Endothelial cell of umbilical vein (primary cell): ENCODE results near the gene BTK. TPM values are rescaled to one million over a fixed set of nuclear protein-coding genes. Genes with fewer than 3 reads are reported as not detected.

Source experiments
- BruUV-seq: library from RNA; stranded (reverse); fragments of 400-500 nt; replicated peaks from 2 replicates; lab custom pipeline; 2021; lab: Mats Ljungman, UMichigan
- CTCF ChIA-PET: fragments of 300-600, 350-600 bp; sonication (Branson Sonifier 250); formaldehyde crosslinking; loops from one replicate; lab custom pipeline; 2021; ENCODE audit warnings: antibody characterized with exemption, inconsistent platforms; lab: Charles Lee
- POLR2A ChIA-PET: fragments of 300-600, 350-600 bp; sonication (Branson Sonifier 250); formaldehyde crosslinking; loops from one replicate; lab custom pipeline; 2021; ENCODE audit warnings: antibody characterized with exemption, inconsistent platforms; lab: Charles Lee
- DNase-seq: peaks from one replicate; pipeline ENCODE4 v3.0.0-alpha.2; 2011; ENCODE audit warnings: low read depth, low spot score
- FAIRE-seq: peaks from 2 replicates; lab custom pipeline; 2011; peaks lifted over from hg19 to GRCh38; lab: Jason Lieb, UNC
- H2AFZ ChIP-seq: 2 replicates; pipeline ENCODE4 v1.6.0; 2012; ENCODE audit warnings: low read depth, low read length, control low read depth, inconsistent platforms
- H3K27ac ChIP-seq: 2 replicates; pipeline ENCODE4 v1.5.1; 2011; ENCODE audit warnings: low read depth, mild to moderate bottlenecking, control low read depth, low read length, moderate library complexity; ENCODE audit not compliant: insufficient read depth
- H3K27me3 ChIP-seq, 2 experiments: 2 replicates each; pipeline versions ENCODE4 v1.6.0 to v1.6.1; 2011; ENCODE audit warnings: low read length in 2 of 2, mixed read lengths in 1 of 2; ENCODE audit not compliant: control insufficient read depth in 2 of 2, insufficient read depth in 2 of 2
- H3K36me3 ChIP-seq, 2 experiments: 2 replicates in 1 of 2; 3 replicates in 1 of 2; pipeline ENCODE4 v1.5.1; 2011; ENCODE audit warnings: low read length in 2 of 2, mild to moderate bottlenecking in 1 of 2, moderate library complexity in 1 of 2; ENCODE audit not compliant: control insufficient read depth in 2 of 2, insufficient read depth in 2 of 2; ENCODE audit errors: extremely low read depth in 1 of 2
- H3K4me1 ChIP-seq: 3 replicates; pipeline ENCODE4 v1.5.1; 2011; ENCODE audit warnings: mild to moderate bottlenecking, low read length; ENCODE audit not compliant: control insufficient read depth, insufficient read depth; ENCODE audit errors: extremely low read depth
- H3K4me2 ChIP-seq: 2 replicates; pipeline ENCODE4 v1.6.1; 2011; ENCODE audit warnings: low read length, control low read depth, mixed read lengths; ENCODE audit not compliant: insufficient read depth
- H3K4me3 ChIP-seq, 3 experiments: fragments of 200-600 bp in 1 of 3; sonication (generic), shearing (Covaris generic) in 1 of 3; replicated peaks in 1 of 3; 2 replicates each; pipeline ENCODE4 v1.5.1; 2011 to 2016; ENCODE audit warnings: control low read depth in 3 of 3, low read length in 3 of 3, mild to moderate bottlenecking in 2 of 3, inconsistent platforms in 1 of 3, low read depth in 1 of 3, moderate library complexity in 1 of 3; ENCODE audit not compliant: insufficient read depth in 1 of 3
- H3K79me2 ChIP-seq: 2 replicates; pipeline ENCODE4 v1.6.0; 2012; ENCODE audit warnings: low read length, inconsistent platforms; ENCODE audit not compliant: control insufficient read depth, insufficient read depth
- H3K9ac ChIP-seq: replicated peaks from 2 replicates; pipeline ENCODE3; 2011; ENCODE audit warnings: low read length, control low read depth; ENCODE audit not compliant: insufficient read depth; ENCODE audit errors: extremely low read depth
- H3K9me1 ChIP-seq: replicated peaks from 3 replicates; pipeline ENCODE4 v1.6.0; 2011; ENCODE audit warnings: mild to moderate bottlenecking, low read length; ENCODE audit not compliant: control insufficient read depth, insufficient read depth; ENCODE audit errors: extremely low read depth
- H3K9me3 ChIP-seq: replicated peaks from 2 replicates; pipeline ENCODE4 v1.5.1; 2012; ENCODE audit warnings: low read length, inconsistent platforms; ENCODE audit not compliant: control insufficient read depth, insufficient read depth
- H4K20me1 ChIP-seq: replicated peaks from 2 replicates; pipeline ENCODE3; 2011; ENCODE audit warnings: mild to moderate bottlenecking, low read length; ENCODE audit not compliant: control insufficient read depth, insufficient read depth; ENCODE audit errors: extremely low read depth
- CTCF ChIP-seq, 2 donors: IDR thresholded peaks; 1 replicate in 1 of 2; 2 replicates in 1 of 2; pipeline ENCODE4 v1.5.1; 2011; ENCODE audit warnings: low read length in 2 of 2, mild to moderate bottlenecking in 2 of 2, moderate library complexity in 2 of 2, control low read depth in 1 of 2, inconsistent platforms in 1 of 2, low read depth in 1 of 2; ENCODE audit not compliant: insufficient read depth in 1 of 2; ENCODE audit errors: extremely low read depth in 1 of 2
- EZH2 ChIP-seq: IDR thresholded peaks from 2 replicates; pipeline ENCODE4 v1.6.1; 2012; ENCODE audit warnings: borderline replicate concordance, low read depth, mild to moderate bottlenecking, moderate library complexity, low read length, inconsistent platforms; ENCODE audit not compliant: severe bottlenecking
- FOS ChIP-seq: IDR thresholded peaks from 2 replicates; pipeline ENCODE4 v1.6.1; 2011; ENCODE audit warnings: mild to moderate bottlenecking, low read length, moderate library complexity, borderline replicate concordance; ENCODE audit not compliant: insufficient read depth
- GATA2 ChIP-seq: IDR thresholded peaks from 2 replicates; pipeline ENCODE4 v1.7.0; 2011; ENCODE audit warnings: low read depth, mild to moderate bottlenecking, moderate library complexity, mixed read lengths, low read length; ENCODE audit not compliant: insufficient read length, insufficient read depth
- JUN ChIP-seq: IDR thresholded peaks from 2 replicates; pipeline ENCODE4 v1.6.1; 2011; ENCODE audit warnings: borderline replicate concordance, low read depth; ENCODE audit not compliant: insufficient read length, insufficient read depth
- MAX ChIP-seq: IDR thresholded peaks from 2 replicates; pipeline ENCODE4 v1.6.1; 2011; ENCODE audit not compliant: insufficient read depth, insufficient read length
- MYC ChIP-seq: IDR thresholded peaks from one replicate; pipeline ENCODE4 v1.6.1; 2011; ENCODE audit warnings: mild to moderate bottlenecking, low read depth, low read length
- POLR2A ChIP-seq: IDR thresholded peaks from 2 replicates; pipeline ENCODE4 v1.6.1; 2012; ENCODE audit warnings: low read depth, mild to moderate bottlenecking, control low read depth, low read length
- POLR2AphosphoS5 ChIP-seq: IDR thresholded peaks from 2 replicates; pipeline ENCODE4 v1.6.1; 2012; ENCODE audit warnings: low read depth, mild to moderate bottlenecking, control low read depth, low read length, moderate library complexity; ENCODE audit not compliant: insufficient read depth
- dilution Hi-C: fragments of 300-500 bp; cut with MboI; formaldehyde crosslinking; loops from one replicate; pipeline ENCODE4 v1.15.0; 2019; ENCODE audit warnings: low sequenced_read_pairs; ENCODE audit not compliant: extremely low pct_ligation_motif_present
- intact Hi-C: fragments of 100-400 bp; cut with micrococcal nuclease; formaldehyde crosslinking; loops from one replicate; pipeline ENCODE4 v1.10.0; 2022
- polyA plus RNA-seq, 4 experiments: library from polyadenylated mRNA; depleted of rRNA in 3 of 4; stranded (reverse) in 3 of 4; unstranded in 1 of 4; fragments of >200 nt; gene quantifications; 2 replicates each; pipeline versions ENCODE4 v1.2.1 to v1.2.3, GENCODE V29; 2011 to 2012; ENCODE audit warnings: missing spikeins in 1 of 4
- total RNA-seq: library from RNA; stranded (reverse); gene quantifications from 2 replicates; pipeline ENCODE4 v1.2.3, GENCODE V29; 2021

The BTK gene
- total and polyA plus RNA-seq, 2 donors (not counting 3 experiments of a cell fraction or from before 2014, with no cell fraction given): 0.11 to 0.13 TPM

DNA sequence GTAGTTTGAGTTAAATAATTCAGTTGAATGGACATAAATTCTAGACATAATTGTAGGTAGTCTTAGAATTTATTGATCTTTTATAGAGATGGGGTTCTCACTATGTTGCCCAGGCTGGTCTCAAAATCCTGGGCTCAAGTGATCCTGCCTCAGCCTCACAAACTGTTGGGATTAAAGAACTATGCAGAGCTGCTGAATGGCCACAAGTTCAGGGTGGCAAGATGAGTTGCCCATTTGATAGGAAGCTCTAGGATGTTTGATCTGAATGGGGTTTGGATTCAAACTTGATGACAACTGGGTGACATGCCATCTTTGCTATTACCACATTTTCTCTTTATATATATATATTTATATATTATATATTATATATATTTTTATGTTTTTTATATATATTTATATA, 8.4 kb upstream of the BTK start:
- no peak overlapping the region for H3K4me3 ChIP-seq
- no peaks in the 10 kb centered on the region for H3K9me3 ChIP-seq
- DNase-seq (no peak), FAIRE-seq (no peak)
- peaks cover 19% of the 10 kb centered on the region for H3K4me1 ChIP-seq
- no peaks in the 10 kb centered on the region for H3K27me3 ChIP-seq
- dilution Hi-C loops: no loop called here
- no peak for TF ChIP-seq JUN
- no peak for TF ChIP-seq POLR2AphosphoS5
- TF ChIP-seq CTCF (IDR thresholded peaks at IDR 0.05; ENCODE audit: extremely low read depth in 1 of 2, insufficient read depth in 1 of 2, low read depth in 1 of 2, low read length in 2 of 2): no peak
- TF ChIP-seq FOS: no peak
- no peak for TF ChIP-seq MYC
- no peak for TF ChIP-seq EZH2
- no peak for TF ChIP-seq POLR2A
- no peak for TF ChIP-seq GATA2
- TF ChIP-seq MAX: no peak
- no peak overlapping the region for H2AFZ ChIP-seq
- ChIA-PET CTCF (no interaction called here), POLR2A (no interaction called here)
- no peaks in the 10 kb centered on the region for H3K36me3 ChIP-seq
- intact Hi-C loops: loop anchor here (5.0 kb wide), 1 partner anchor 752 kb away; the partner anchor contains the start of gene SRPX2
- no peaks in the 10 kb centered on the region for H4K20me1 ChIP-seq
- H3K27ac ChIP-seq: no peak overlapping the region
- BruUV-seq: no TSS peak
- H3K9me1 ChIP-seq: no peaks in the 10 kb centered on the region
- H3K79me2 ChIP-seq: peaks cover 29% of the 10 kb centered on the region
- no peak overlapping the region for H3K9ac ChIP-seq
- H3K4me2 ChIP-seq: no peak overlapping the region
